ENCODE results near the gene ELN. TPM values are rescaled to one million over a fixed set of nuclear protein-coding genes. Genes with fewer than 3 reads are reported as not detected.

Gene ELN
- total RNA-seq, 4 donors from 2014 or later, result 11.5 to 210 (median 27.9) TPM

GRCh38 chr7:74052628-74053027 lies 24.7 kb downstream of the ELN start:
- peaks cover 0 to 5% (median 0%) of the 10 kb centered on the region in 3 donors for H3K36me3 ChIP-seq
- DNase-seq, result no peak
- no peaks in the 10 kb centered on the region for H3K27me3 ChIP-seq
- no peaks in the 10 kb centered on the region for H3K9me3 ChIP-seq
- H3K27ac ChIP-seq, result no peak overlapping the region
- H3K4me3 ChIP-seq, result no peak overlapping the region
- TF ChIP-seq CTCF (IDR thresholded peaks at IDR 0.05), result no peak
- TF ChIP-seq POLR2A (IDR thresholded peaks at IDR 0.05), result no peak
- H3K4me1 ChIP-seq, result no peaks in the 10 kb centered on the region

GRCh38 chr7:74053589-74054186 lies 25.7 kb downstream of the ELN start:
- no peak for DNase-seq

GRCh38 chr7:74056096-74056915 lies 28.3 kb downstream of the ELN start:
- Histone ChIP-seq H3K27ac (no peak overlapping the region), H3K36me3 (peaks cover 0 to 5% (median 0%) of the 10 kb centered on the region in 3 donors), H3K27me3 (no peaks in the 10 kb centered on the region), H3K4me1 (no peaks in the 10 kb centered on the region), H3K4me3 (no peak overlapping the region), H3K9me3 (no peaks in the 10 kb centered on the region)
- DNase-seq, result peak in 1 of 3 donors; percentile 27
- TF ChIP-seq CTCF (IDR thresholded peaks at IDR 0.05) (no peak), POLR2A (IDR thresholded peaks at IDR 0.05) (no peak)

More at GRCh38 chr7:74053589-74054186, 25.7 kb downstream of the ELN start:
- no peak for TF ChIP-seq CTCF (IDR thresholded peaks at IDR 0.05)
- TF ChIP-seq POLR2A (IDR thresholded peaks at IDR 0.05), result no peak
- H3K27ac ChIP-seq, result no peak overlapping the region
- peaks cover 0 to 5% (median 0%) of the 10 kb centered on the region in 3 donors for H3K36me3 ChIP-seq
- H3K9me3 ChIP-seq, result no peaks in the 10 kb centered on the region
- H3K4me1 ChIP-seq, result no peaks in the 10 kb centered on the region
- no peaks in the 10 kb centered on the region for H3K27me3 ChIP-seq
- H3K4me3 ChIP-seq, result no peak overlapping the region

- no peaks in the 10 kb centered on the region for H3K27me3 ChIP-seq
- no peak for TF ChIP-seq POLR2A (IDR thresholded peaks at IDR 0.05)
- TF ChIP-seq CTCF (IDR thresholded peaks at IDR 0.05), result no peak
- DNase-seq, result peak in 1 of 3 donors; percentile 33
- peaks cover 0 to 3% (median 0%) of the 10 kb centered on the region in 4 donors for H3K4me1 ChIP-seq
- H3K27ac ChIP-seq, result no peak overlapping the region
- H3K9me3 ChIP-seq, result no peaks in the 10 kb centered on the region
- no peak overlapping the region for H3K4me3 ChIP-seq
- no peaks in the 10 kb centered on the region for H3K36me3 ChIP-seq
These were observed 29.4 kb downstream of the ELN start for GRCh38 chr7:74057216-74057925.

- Histone ChIP-seq H3K4me3 (no peak overlapping the region), H3K9me3 (no peaks in the 10 kb centered on the region), H3K27me3 (no peaks in the 10 kb centered on the region), H3K4me1 (peaks cover 0 to 3% (median 0%) of the 10 kb centered on the region in 4 donors), H3K36me3 (no peaks in the 10 kb centered on the region), H3K27ac (no peak overlapping the region)
- no peak for DNase-seq
- TF ChIP-seq POLR2A (IDR thresholded peaks at IDR 0.05), result no peak
- no peak for TF ChIP-seq CTCF (IDR thresholded peaks at IDR 0.05)
These were observed 30.0 kb downstream of the ELN start for GRCh38 chr7:74057987-74058386.
